ENCODE data around the gene RAB33A.

DNA sequence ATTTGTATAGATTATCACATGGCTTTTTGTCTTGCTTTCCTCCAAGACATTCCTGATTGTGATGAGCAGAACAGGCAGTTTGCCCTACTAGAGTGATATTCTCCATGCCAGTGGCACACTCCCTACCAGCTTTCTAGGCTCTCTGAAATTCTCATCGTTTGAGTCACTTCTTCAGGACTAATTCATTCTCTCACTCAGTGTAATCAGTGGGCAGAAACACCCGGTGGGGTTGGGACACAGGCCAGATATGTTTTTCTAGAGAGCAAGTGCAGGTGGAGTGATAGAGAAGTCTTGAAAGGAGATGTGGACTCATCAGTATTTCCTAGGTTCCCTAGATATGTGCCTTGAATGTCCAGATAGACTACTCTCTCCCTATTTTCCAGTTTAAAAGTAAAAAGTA lies 13.1 kb downstream of the RAB33A start:
- TF ChIP-seq, protein P1, sequence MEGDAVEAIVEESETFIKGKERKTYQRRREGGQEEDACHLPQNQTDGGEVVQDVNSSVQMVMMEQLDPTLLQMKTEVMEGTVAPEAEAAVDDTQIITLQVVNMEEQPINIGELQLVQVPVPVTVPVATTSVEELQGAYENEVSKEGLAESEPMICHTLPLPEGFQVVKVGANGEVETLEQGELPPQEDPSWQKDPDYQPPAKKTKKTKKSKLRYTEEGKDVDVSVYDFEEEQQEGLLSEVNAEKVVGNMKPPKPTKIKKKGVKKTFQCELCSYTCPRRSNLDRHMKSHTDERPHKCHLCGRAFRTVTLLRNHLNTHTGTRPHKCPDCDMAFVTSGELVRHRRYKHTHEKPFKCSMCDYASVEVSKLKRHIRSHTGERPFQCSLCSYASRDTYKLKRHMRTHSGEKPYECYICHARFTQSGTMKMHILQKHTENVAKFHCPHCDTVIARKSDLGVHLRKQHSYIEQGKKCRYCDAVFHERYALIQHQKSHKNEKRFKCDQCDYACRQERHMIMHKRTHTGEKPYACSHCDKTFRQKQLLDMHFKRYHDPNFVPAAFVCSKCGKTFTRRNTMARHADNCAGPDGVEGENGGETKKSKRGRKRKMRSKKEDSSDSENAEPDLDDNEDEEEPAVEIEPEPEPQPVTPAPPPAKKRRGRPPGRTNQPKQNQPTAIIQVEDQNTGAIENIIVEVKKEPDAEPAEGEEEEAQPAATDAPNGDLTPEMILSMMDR (tag by site-specific recombination; IDR thresholded peaks at IDR 0.05) = no peak
- TF ChIP-seq, protein P2, sequence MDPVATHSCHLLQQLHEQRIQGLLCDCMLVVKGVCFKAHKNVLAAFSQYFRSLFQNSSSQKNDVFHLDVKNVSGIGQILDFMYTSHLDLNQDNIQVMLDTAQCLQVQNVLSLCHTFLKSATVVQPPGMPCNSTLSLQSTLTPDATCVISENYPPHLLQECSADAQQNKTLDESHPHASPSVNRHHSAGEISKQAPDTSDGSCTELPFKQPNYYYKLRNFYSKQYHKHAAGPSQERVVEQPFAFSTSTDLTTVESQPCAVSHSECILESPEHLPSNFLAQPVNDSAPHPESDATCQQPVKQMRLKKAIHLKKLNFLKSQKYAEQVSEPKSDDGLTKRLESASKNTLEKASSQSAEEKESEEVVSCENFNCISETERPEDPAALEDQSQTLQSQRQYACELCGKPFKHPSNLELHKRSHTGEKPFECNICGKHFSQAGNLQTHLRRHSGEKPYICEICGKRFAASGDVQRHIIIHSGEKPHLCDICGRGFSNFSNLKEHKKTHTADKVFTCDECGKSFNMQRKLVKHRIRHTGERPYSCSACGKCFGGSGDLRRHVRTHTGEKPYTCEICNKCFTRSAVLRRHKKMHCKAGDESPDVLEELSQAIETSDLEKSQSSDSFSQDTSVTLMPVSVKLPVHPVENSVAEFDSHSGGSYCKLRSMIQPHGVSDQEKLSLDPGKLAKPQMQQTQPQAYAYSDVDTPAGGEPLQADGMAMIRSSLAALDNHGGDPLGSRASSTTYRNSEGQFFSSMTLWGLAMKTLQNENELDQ (tag by site-specific recombination; IDR thresholded peaks at IDR 0.05; ENCODE audit: low read depth) = no peak
- TF ChIP-seq ZNF132 (tag by site-specific recombination; IDR thresholded peaks at IDR 0.05; ENCODE audit: borderline replicate concordance) (no peak), REPIN1 (tag by site-specific recombination; IDR thresholded peaks at IDR 0.05; ENCODE audit: low read depth) (no peak), ZNF266 (tag by site-specific recombination; IDR thresholded peaks at IDR 0.05; ENCODE audit: low read depth) (no peak)
